ENCODE results near the gene G6PC1.

GRCh38 chr17:42895185-42895555 is 5.4 kb upstream of the G6PC1 start:
- TF ChIP-seq, protein P1, sequence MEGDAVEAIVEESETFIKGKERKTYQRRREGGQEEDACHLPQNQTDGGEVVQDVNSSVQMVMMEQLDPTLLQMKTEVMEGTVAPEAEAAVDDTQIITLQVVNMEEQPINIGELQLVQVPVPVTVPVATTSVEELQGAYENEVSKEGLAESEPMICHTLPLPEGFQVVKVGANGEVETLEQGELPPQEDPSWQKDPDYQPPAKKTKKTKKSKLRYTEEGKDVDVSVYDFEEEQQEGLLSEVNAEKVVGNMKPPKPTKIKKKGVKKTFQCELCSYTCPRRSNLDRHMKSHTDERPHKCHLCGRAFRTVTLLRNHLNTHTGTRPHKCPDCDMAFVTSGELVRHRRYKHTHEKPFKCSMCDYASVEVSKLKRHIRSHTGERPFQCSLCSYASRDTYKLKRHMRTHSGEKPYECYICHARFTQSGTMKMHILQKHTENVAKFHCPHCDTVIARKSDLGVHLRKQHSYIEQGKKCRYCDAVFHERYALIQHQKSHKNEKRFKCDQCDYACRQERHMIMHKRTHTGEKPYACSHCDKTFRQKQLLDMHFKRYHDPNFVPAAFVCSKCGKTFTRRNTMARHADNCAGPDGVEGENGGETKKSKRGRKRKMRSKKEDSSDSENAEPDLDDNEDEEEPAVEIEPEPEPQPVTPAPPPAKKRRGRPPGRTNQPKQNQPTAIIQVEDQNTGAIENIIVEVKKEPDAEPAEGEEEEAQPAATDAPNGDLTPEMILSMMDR (IDR thresholded peaks at IDR 0.05): no peak
- no peak for TF ChIP-seq EZH2 (IDR thresholded peaks at IDR 0.05; ENCODE audit: borderline replicate concordance, insufficient read depth, low read depth, low read length, poor library complexity, severe bottlenecking)
